Activated naive CD4-positive, alpha-beta T cell treated with anti-CD3 and anti-CD28 coated beads for 36 hours (primary cell): ENCODE measurements around the gene UGT2A1. TPM values are rescaled to one million over a fixed set of nuclear protein-coding genes. Genes with fewer than 3 reads are reported as not detected.

Experiments
- CTCF ChIA-PET: fragments of 350-600 bp; sonication (Branson Sonifier 250); formaldehyde crosslinking; loops from one replicate; lab custom pipeline; 2021; ENCODE audit warnings: antibody characterized with exemption; lab: Charles Lee
- DNase-seq: peaks from one replicate; pipeline ENCODE4 v3.0.0-alpha.2; 2020
- H3K27ac Mint-ChIP-seq: one replicate; pipeline ENCODE4 v1.8.0; 2021; ENCODE audit warnings: mild to moderate bottlenecking, mixed read lengths
- H3K27me3 Mint-ChIP-seq: one replicate; pipeline ENCODE4 v1.8.0; 2021; ENCODE audit warnings: low read depth, mixed read lengths
- H3K36me3 Mint-ChIP-seq: one replicate; pipeline ENCODE4 v1.8.0; 2021; ENCODE audit warnings: low read depth, mixed read lengths
- H3K4me1 Mint-ChIP-seq: one replicate; pipeline ENCODE4 v1.8.0; 2021; ENCODE audit warnings: low read depth, mixed read lengths
- H3K4me3 Mint-ChIP-seq: one replicate; pipeline ENCODE4 v1.8.0; 2021; ENCODE audit warnings: mild to moderate bottlenecking, moderate library complexity, mixed read lengths
- H3K9me3 Mint-ChIP-seq: one replicate; pipeline ENCODE4 v1.8.0; 2021; ENCODE audit warnings: mixed read lengths
- intact Hi-C: fragments of 100-400 bp; cut with micrococcal nuclease; formaldehyde crosslinking; loops from one replicate; pipeline ENCODE4 v1.15.1; 2023
- total RNA-seq, 2 experiments: library from RNA; stranded (reverse); gene quantifications; one replicate each; pipeline ENCODE4 v1.2.3, GENCODE V29; 2021

UGT2A1 gene
- total RNA-seq, 2 experiments from 2014 or later = not detected

DNA sequence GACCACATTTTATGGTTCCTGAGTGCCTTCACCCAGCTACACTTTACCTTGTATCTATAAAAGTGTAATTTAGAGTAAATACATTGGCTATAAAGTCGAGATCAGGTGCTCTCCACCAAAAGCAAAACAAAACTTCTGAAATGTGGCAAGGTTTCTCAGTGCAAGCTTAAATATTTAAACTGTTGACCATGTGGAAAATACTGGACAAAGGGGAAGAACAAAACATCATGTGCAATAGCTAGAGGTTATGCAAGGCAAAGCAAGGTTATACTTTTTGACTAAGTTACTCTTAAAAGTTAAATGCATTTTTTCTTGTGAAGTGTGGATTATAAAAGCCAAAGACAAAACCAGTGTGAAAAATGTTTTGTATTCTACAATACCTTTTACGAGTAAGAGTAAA, 69.5 kb downstream of the UGT2A1 start:
- no peak for DNase-seq
- no peak overlapping the region for H3K27ac Mint-ChIP-seq
- no peaks in the 10 kb centered on the region for H3K36me3 Mint-ChIP-seq
- no peaks in the 10 kb centered on the region for H3K9me3 Mint-ChIP-seq
- no peaks in the 10 kb centered on the region for H3K4me1 Mint-ChIP-seq
- CTCF ChIA-PET = no interaction called here
- peaks cover 7% of the 10 kb centered on the region for H3K27me3 Mint-ChIP-seq
- H3K4me3 Mint-ChIP-seq = no peak overlapping the region
- intact Hi-C loops = no loop called here

DNA sequence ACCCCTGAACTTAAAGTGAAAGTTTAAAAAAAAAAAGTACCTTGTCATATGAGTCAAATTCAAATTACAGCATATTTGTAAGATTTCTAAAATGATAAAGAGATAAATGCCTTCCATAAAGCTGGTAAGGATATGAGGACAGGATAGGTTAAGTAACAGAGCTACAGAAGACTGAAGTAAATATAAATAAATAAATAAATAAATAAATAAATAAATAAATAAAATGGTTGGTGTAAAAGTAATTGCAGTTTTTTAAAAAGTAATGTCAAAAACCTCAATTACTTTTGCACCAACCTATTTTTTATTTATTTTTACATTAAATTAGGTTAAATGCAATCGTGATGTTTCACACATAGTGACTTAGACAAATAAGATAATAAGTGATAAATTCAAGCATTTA, 75.8 kb downstream of the UGT2A1 start:
- H3K4me1 Mint-ChIP-seq = no peaks in the 10 kb centered on the region
- no peak overlapping the region for H3K27ac Mint-ChIP-seq
- H3K9me3 Mint-ChIP-seq = peaks cover 1% of the 10 kb centered on the region
- intact Hi-C loops = no loop called here
- H3K4me3 Mint-ChIP-seq = no peak overlapping the region
- CTCF ChIA-PET = no interaction called here
- H3K36me3 Mint-ChIP-seq = no peaks in the 10 kb centered on the region
- no peak for DNase-seq
- peaks cover under 1% of the 10 kb centered on the region for H3K27me3 Mint-ChIP-seq

DNA sequence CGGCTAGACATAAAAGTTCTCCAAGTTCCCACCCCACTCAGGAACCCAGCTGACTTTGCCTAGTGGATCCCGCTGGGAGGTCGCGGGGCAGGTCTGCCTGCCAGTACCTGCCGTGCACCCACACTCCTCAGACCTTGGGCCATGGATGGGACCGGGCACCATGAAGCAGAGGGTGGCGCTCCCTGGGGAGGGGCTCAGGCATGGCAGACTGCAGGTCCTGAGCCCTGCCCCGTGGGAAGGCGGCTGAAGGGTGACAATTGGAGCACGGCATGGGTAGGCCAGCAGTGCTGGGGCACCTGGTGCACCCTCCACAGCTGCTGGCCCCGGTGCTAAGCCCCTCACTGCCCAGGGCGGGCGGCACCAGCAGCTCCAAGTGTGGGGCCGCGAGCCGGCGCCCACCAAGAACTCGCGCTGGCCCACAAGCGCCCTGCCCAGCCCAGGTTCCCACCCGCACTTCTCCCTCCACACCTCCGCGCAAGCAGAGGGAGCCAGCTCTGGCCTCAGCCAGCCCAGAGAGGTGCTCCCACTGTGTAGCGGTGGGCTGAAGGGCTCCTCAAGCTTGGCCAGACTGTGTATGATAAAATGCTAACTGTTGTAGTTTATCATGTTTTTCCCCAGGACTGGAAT, 76.7 kb downstream of the UGT2A1 start:
- Mint-ChIP-seq H3K4me1 (no peaks in the 10 kb centered on the region), H3K4me3 (no peak overlapping the region), H3K27ac (no peak overlapping the region), H3K36me3 (no peaks in the 10 kb centered on the region), H3K9me3 (peaks cover 1% of the 10 kb centered on the region), H3K27me3 (no peaks in the 10 kb centered on the region)
- intact Hi-C loops = no loop called here
- CTCF ChIA-PET = no interaction called here
- no peak for DNase-seq

DNA sequence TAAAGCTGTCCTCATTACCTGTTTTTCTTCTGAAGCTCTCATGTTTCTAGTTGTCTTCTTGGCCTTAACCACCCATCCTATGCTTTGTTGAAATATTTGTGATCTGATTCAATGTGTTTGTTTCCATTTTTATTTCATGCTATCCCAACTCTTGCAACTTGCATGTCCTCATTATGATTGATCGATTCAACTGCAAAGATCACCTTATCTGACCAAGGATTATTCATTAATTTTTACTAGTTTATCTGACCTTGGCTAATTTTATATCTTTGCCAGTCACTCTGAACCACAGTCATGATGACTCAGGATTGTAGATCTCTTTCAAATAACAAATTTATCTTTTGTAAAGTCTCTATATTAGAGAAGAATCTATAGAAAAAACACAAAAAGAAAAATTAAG, 84.3 kb downstream of the UGT2A1 start:
- H3K27me3 Mint-ChIP-seq = no peaks in the 10 kb centered on the region
- intact Hi-C loops = no loop called here
- no peak for DNase-seq
- CTCF ChIA-PET = no interaction called here
- H3K9me3 Mint-ChIP-seq = no peaks in the 10 kb centered on the region
- no peak overlapping the region for H3K27ac Mint-ChIP-seq
- H3K4me1 Mint-ChIP-seq = no peaks in the 10 kb centered on the region
- H3K4me3 Mint-ChIP-seq = no peak overlapping the region
- no peaks in the 10 kb centered on the region for H3K36me3 Mint-ChIP-seq

DNA sequence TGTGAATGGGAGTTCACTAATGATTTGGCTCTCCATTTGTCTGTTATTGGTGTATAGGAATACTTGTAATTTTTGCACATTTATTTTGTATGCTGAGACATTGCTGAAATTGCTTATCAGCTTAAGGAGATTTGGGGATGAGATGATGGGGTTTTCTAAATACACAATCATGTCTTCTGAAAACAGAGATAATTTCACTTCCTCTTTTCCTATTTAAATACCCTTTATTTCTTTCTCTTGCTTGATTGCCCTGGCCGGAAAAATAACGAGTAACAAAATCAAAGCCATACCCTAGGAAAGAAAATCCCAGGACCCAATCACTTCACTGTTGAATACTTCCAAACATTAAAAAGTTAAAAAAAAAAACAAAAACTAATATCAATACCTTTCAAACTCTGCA, 89.6 kb downstream of the UGT2A1 start:
- no peaks in the 10 kb centered on the region for H3K36me3 Mint-ChIP-seq
- H3K4me3 Mint-ChIP-seq = no peak overlapping the region
- no peak for DNase-seq
- CTCF ChIA-PET = no interaction called here
- no peaks in the 10 kb centered on the region for H3K4me1 Mint-ChIP-seq
- intact Hi-C loops = no loop called here
- H3K27ac Mint-ChIP-seq = no peak overlapping the region
- no peaks in the 10 kb centered on the region for H3K27me3 Mint-ChIP-seq
- no peaks in the 10 kb centered on the region for H3K9me3 Mint-ChIP-seq

DNA sequence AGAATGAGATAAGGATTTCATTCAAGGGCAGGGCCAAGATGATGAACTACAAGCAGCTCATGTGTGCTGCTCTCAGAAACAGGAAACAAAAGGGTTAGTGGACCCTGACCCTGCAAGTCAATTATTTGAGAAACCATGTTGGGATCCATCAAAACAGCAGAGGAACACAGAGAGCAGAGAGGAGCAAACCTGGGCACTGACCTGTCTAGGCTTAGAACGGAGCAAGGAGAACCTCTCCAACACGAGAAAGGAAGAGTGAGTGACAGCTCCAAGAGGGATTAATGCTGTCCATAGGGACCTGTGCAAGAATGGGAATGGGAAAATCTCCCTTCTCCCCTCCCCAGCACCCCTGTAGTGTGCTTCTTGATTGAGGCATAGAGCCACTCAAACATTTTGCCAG, 103.4 kb downstream of the UGT2A1 start:
- intact Hi-C loops = no loop called here
- Mint-ChIP-seq H3K27me3 (no peaks in the 10 kb centered on the region), H3K4me3 (no peak overlapping the region), H3K27ac (no peak overlapping the region), H3K4me1 (no peaks in the 10 kb centered on the region), H3K36me3 (no peaks in the 10 kb centered on the region), H3K9me3 (no peaks in the 10 kb centered on the region)
- no peak for DNase-seq
- CTCF ChIA-PET = interaction anchor here (0.5 kb wide), 1 partner anchor 1954 kb away, joined by 5 read pairs; no protein-coding TSS in a partner anchor

DNA sequence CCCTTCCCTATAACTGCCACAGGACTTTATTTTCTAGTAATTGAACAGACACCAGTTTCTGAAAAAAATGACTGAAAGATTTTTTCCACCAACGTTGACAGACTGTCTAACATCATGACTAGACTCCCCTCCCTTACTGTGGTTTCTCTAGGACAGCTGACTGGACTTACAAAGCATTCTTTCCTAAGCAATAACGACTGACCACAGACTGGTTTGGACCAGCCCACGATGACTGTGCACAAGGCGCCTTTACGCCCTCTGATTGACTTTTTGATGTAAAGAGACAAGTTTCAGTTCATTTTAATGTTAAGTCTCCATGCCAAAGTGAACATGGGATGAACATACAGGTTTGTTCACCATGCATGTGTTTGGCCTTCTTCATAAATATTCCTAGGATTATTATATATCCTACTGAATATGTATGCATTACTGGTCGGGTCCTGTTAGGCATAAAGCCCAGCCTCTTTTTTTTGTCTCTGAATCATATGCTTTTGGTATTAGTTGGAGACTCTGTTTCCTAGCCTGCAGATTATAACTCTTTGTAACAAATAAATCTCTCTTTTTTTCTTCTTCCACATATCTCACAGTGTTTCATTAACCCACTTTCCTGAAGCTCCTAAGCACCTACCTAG, 106.8 kb downstream of the UGT2A1 start:
- DNase-seq = no peak
- intact Hi-C loops = no loop called here
- CTCF ChIA-PET = no interaction called here
- peaks cover 2% of the 10 kb centered on the region for H3K27me3 Mint-ChIP-seq
- H3K4me3 Mint-ChIP-seq = no peak overlapping the region
- no peaks in the 10 kb centered on the region for H3K9me3 Mint-ChIP-seq
- no peaks in the 10 kb centered on the region for H3K4me1 Mint-ChIP-seq
- H3K36me3 Mint-ChIP-seq = no peaks in the 10 kb centered on the region
- H3K27ac Mint-ChIP-seq = no peak overlapping the region

Other genes with a start within 250 kb of the UGT2A1 start
- not detected for gene UGT2B4, start 157.3 kb downstream of the UGT2A1 start, total RNA-seq
- gene UGT2A2, start 13.6 kb downstream of the UGT2A1 start, total RNA-seq = not detected
- gene SULT1B1, start 107.4 kb upstream of the UGT2A1 start, total RNA-seq = 1 to 10 TPM; 4.3 to 5.4 TPM
- gene SULT1E1, start 206.9 kb upstream of the UGT2A1 start, total RNA-seq = not detected